ENCODE measurements around the gene SNED1.

SNED1 gene

DNA sequence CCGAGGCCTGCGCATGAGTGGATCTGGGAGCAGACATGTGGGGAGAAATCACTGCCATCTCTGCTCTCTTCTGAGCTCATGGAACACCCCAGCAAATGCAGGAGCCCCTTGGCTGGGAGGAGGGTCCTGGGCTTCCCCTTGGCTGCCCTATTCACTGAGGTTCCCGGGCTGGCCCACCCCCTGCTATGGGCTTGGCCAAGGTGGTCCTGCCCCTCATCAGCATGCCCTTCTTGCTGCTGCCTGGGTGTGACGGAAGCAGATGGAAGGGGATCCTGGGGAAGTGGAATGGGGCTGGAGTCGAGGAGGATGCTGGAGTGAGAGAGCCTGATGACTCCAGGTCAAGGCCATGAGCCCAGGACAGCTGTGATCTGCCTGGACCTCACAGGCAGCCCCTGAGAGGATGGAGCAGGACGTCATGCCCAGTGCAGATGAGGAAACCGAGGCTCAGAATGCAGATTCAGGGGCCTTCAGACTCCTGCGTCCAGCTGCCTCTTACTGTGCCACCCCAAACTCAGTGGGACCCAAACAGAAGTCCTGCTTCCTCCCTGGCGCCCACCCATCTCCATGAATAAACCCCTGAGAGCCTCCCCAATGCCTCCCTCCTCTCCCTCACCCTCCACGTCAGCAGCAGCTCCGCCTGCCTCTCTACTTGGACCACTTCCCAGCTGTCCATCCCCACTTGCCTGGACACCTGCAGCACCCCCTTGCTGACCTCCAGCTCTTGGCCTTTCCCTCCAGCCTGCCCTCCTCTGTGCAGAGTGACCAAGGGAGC is 4.0 kb downstream of the SNED1 start:
- no peaks in the 10 kb centered on the region for H3K79me2 ChIP-seq (ENCODE audit: insufficient read depth, low read length)
- H3K4me1 ChIP-seq (ENCODE audit: insufficient read depth, low read length), result no peaks in the 10 kb centered on the region
- no peaks in the 10 kb centered on the region for H3K36me3 ChIP-seq (ENCODE audit: insufficient read depth, low read length)
- H3K27me3 ChIP-seq (ENCODE audit: insufficient read depth, low read length, poor library complexity), result no peaks in the 10 kb centered on the region
- H3K27ac ChIP-seq (ENCODE audit: low read length), result no peak overlapping the region
- peaks cover 16% of the 10 kb centered on the region for H3K9me3 ChIP-seq (ENCODE audit: insufficient read depth, low read length, severe bottlenecking)
- no peak overlapping the region for H3K9ac ChIP-seq (ENCODE audit: low read depth, low read length)
- no peak overlapping the region for H3K4me2 ChIP-seq (ENCODE audit: insufficient read depth, low read length)
- ATAC-seq (ENCODE audit: insufficient read depth, low read depth), result no peak
- TF ChIP-seq EZH2 (IDR thresholded peaks at IDR 0.05; ENCODE audit: borderline replicate concordance, low read depth, low read length, severe bottlenecking), result no peak
- TF ChIP-seq, protein P1, sequence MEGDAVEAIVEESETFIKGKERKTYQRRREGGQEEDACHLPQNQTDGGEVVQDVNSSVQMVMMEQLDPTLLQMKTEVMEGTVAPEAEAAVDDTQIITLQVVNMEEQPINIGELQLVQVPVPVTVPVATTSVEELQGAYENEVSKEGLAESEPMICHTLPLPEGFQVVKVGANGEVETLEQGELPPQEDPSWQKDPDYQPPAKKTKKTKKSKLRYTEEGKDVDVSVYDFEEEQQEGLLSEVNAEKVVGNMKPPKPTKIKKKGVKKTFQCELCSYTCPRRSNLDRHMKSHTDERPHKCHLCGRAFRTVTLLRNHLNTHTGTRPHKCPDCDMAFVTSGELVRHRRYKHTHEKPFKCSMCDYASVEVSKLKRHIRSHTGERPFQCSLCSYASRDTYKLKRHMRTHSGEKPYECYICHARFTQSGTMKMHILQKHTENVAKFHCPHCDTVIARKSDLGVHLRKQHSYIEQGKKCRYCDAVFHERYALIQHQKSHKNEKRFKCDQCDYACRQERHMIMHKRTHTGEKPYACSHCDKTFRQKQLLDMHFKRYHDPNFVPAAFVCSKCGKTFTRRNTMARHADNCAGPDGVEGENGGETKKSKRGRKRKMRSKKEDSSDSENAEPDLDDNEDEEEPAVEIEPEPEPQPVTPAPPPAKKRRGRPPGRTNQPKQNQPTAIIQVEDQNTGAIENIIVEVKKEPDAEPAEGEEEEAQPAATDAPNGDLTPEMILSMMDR (IDR thresholded peaks at IDR 0.05; ENCODE audit: borderline replicate concordance, extremely low read depth, low read length, poor library complexity, severe bottlenecking), result no peak
- H4K20me1 ChIP-seq (ENCODE audit: insufficient read depth, low read length), result no peaks in the 10 kb centered on the region
- no peak overlapping the region for H3K4me3 ChIP-seq (ENCODE audit: low read depth in 1 of 2, low read length in 2 of 2)
- DNase-seq, result no peak
- no peak overlapping the region for H2AFZ ChIP-seq (ENCODE audit: low read depth, low read length)

DNA sequence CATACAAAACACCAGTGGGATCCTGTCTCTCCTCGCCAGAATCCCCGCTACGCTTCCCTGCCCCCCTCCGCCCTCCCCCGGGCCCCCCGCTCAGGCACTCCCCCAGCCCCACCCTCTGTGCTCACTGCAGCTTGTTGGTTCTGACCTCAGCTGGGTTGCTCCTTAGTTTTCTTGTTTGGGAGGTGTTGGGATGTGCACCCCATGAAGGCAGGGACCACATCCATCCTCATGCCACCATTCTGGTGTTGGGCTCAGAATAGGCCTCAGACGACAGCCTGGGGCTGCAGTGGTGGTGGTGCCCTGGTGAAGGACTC is 4.6 kb downstream of the SNED1 start:
- Histone ChIP-seq H3K36me3 (ENCODE audit: insufficient read depth, low read length) (no peaks in the 10 kb centered on the region), H3K4me1 (ENCODE audit: insufficient read depth, low read length) (no peaks in the 10 kb centered on the region), H4K20me1 (ENCODE audit: insufficient read depth, low read length) (no peaks in the 10 kb centered on the region), H3K4me2 (ENCODE audit: insufficient read depth, low read length) (no peak overlapping the region), H3K9me3 (ENCODE audit: insufficient read depth, low read length, severe bottlenecking) (peaks cover 16% of the 10 kb centered on the region), H3K9ac (ENCODE audit: low read depth, low read length) (no peak overlapping the region), H3K27ac (ENCODE audit: low read length) (no peak overlapping the region), H2AFZ (ENCODE audit: low read depth, low read length) (no peak overlapping the region), H3K4me3 (ENCODE audit: low read depth in 1 of 2, low read length in 2 of 2) (no peak overlapping the region), H3K79me2 (ENCODE audit: insufficient read depth, low read length) (no peaks in the 10 kb centered on the region), H3K27me3 (ENCODE audit: insufficient read depth, low read length, poor library complexity) (no peaks in the 10 kb centered on the region)
- no peak for DNase-seq
- ATAC-seq (ENCODE audit: insufficient read depth, low read depth), result no peak
- no peak for TF ChIP-seq EZH2 (IDR thresholded peaks at IDR 0.05; ENCODE audit: borderline replicate concordance, low read depth, low read length, severe bottlenecking)
- TF ChIP-seq, protein P1 (IDR thresholded peaks at IDR 0.05; ENCODE audit: borderline replicate concordance, extremely low read depth, low read length, poor library complexity, severe bottlenecking), result no peak

DNA sequence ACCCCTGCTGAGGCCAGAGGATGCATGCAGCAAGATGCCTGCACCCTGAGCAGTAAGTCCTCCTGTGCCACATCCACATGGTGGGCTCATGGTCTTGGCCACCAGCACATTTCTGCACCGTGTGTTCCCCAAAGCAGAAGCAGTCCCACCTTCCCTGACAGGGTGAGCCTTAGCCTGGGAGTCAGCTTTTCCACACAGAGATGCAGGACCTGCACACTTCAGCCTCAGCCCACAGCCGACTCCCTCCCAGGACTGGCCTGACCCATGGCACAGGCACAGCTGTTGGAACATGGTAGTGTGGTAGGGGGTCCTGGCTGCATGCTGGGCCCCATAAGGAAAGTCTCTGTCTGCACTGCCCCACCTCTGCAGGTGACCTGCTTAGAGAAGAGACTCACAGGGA is 5.0 kb downstream of the SNED1 start:
- Histone ChIP-seq H3K9me3 (ENCODE audit: insufficient read depth, low read length, severe bottlenecking) (peaks cover 16% of the 10 kb centered on the region), H4K20me1 (ENCODE audit: insufficient read depth, low read length) (no peaks in the 10 kb centered on the region), H3K4me2 (ENCODE audit: insufficient read depth, low read length) (no peak overlapping the region), H3K27me3 (ENCODE audit: insufficient read depth, low read length, poor library complexity) (no peaks in the 10 kb centered on the region), H2AFZ (ENCODE audit: low read depth, low read length) (no peak overlapping the region), H3K27ac (ENCODE audit: low read length) (no peak overlapping the region), H3K9ac (ENCODE audit: low read depth, low read length) (no peak overlapping the region), H3K4me3 (ENCODE audit: low read depth in 1 of 2, low read length in 2 of 2) (no peak overlapping the region), H3K79me2 (ENCODE audit: insufficient read depth, low read length) (no peaks in the 10 kb centered on the region), H3K36me3 (ENCODE audit: insufficient read depth, low read length) (no peaks in the 10 kb centered on the region), H3K4me1 (ENCODE audit: insufficient read depth, low read length) (no peaks in the 10 kb centered on the region)
- ATAC-seq (ENCODE audit: insufficient read depth, low read depth), result no peak
- no peak for DNase-seq
- no peak for TF ChIP-seq EZH2 (IDR thresholded peaks at IDR 0.05; ENCODE audit: borderline replicate concordance, low read depth, low read length, severe bottlenecking)
- TF ChIP-seq, protein P1 (IDR thresholded peaks at IDR 0.05; ENCODE audit: borderline replicate concordance, extremely low read depth, low read length, poor library complexity, severe bottlenecking), result no peak
